HT-29 (cell line): Measurements from ENCODE around the gene OVCH2. TPM values are rescaled to one million over a fixed set of nuclear protein-coding genes. Genes with fewer than 3 reads are reported as not detected.
"Not testable (repeated sequence)": the region's sequence is repeated elsewhere in the genome, so short reads cannot be mapped to it uniquely, and the experiment has no call there.

Experiments used
- DNase-seq: peaks from one replicate; pipeline ENCODE4 v3.0.0-alpha.2; 2015; ENCODE audit warnings: low spot score
- total RNA-seq: library from RNA; depleted of rRNA; stranded (reverse); fragments of >200 nt; shearing (Covaris generic); gene quantifications from 2 replicates; pipeline ENCODE4 v1.2.3, GENCODE V29; 2014; rRNA removed

The OVCH2 gene, protein sequence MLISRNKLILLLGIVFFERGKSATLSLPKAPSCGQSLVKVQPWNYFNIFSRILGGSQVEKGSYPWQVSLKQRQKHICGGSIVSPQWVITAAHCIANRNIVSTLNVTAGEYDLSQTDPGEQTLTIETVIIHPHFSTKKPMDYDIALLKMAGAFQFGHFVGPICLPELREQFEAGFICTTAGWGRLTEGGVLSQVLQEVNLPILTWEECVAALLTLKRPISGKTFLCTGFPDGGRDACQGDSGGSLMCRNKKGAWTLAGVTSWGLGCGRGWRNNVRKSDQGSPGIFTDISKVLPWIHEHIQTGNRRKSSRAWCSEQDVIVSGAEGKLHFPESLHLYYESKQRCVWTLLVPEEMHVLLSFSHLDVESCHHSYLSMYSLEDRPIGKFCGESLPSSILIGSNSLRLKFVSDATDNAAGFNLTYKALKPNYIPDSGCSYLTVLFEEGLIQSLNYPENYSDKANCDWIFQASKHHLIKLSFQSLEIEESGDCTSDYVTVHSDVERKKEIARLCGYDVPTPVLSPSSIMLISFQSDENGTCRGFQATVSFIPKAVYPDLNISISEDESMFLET
- not detected in 2 replicates for total RNA-seq

DNA sequence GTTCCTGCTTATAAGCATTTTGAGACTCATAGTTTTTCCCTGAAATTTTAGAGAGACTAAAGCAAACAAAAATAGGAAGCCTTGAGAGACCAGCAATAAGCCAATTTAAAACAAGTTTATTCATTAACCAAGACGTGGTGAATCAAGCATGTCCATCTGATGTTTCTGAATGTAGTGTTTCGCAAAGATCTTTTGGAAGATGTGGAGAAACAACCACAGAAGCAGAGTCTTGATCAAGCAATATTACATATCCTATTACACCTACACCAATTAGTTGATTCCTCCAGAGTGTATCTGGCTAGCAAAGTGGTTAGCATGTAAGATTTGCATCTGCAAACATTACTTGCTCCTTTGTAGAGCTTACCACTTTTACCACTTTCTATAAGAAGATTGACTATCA is at the start of gene OVCH2:
OVCH2 (minus strand) TSS at position 101 of the 400 bp plus-strand sequence; CDS start at position 18, 83 bp downstream.
- DNase-seq: no peak

DNA sequence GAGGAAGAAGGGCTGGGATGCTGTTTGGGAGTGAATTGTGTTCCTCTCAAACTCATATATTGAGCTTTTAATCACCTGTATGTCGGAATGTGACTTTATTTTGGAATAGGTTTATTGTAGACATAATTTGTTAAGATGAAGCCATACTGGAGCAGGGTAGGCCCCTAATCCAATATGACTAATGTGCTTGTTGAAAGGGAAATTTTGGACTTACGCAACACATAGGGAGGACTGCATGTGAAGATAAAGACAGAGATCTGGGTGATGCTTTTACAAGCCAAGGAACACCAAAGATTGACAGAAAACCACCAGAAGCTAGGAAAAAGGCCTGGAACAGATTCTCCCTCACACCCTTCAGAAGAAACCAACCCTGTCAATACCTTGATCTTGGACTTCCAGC is 43.2 kb upstream of the OVCH2 start:
- DNase-seq: no peak

DNA sequence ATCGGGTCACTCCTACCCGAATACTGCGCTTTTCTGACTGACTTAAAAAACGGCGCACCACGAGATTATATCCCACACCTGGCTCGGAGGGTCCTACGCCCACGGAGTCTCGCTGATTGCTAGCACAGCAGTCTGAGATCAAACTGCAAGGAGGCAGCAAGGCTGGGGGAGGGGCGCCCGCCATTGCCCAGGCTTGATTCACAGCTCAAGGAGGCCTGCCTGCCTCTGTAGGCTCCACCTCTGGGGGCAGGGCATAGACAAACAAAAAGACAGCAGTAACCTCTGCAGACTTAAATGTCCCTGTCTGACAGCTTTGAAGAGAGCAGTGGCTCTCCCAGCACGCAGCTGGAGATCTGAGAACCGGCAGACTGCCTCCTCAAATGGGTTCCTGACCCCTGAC is 28.5 kb upstream of the OVCH2 start:
- not testable (repeated sequence) for DNase-seq

DNA sequence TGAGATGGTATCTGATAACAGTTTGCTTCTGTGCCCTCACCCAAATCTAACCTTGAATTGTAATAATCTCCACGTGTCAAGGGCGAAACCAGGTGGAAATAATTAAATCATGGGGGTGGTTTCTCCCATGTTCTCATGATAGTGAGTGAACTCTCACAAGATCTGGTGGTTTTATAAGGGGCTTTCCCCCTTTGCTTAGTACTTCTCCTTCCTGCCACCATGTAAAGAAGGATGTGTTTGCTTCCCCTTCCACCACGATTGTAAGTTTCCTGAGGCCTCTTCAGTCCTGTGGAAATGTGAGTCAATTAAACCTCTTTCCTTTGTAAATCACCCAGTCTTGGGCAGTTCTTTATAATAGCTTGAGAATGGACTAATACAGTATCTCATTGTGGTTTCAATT is 8.5 kb upstream of the OVCH2 start:
- no peak for DNase-seq

DNA sequence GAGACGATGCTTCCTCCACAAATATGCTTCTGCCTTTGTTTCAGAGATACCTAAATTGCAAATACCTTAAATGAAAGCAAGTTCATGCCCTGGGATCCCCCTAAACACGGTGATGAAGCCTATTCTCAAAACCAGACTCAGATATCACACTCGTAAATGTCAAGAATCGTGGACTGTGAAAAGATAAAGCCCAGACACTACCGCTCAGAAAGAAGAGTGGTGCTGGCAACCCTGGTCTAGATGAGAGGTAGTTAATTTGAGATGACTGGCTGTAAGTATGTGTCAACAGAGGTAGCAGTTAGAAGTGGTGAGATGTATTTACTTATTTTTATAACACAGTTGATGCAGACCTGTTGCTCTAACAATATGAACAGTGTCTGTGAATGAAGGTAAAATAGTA is 2.5 kb downstream of the OVCH2 start:
- DNase-seq: no peak

DNA sequence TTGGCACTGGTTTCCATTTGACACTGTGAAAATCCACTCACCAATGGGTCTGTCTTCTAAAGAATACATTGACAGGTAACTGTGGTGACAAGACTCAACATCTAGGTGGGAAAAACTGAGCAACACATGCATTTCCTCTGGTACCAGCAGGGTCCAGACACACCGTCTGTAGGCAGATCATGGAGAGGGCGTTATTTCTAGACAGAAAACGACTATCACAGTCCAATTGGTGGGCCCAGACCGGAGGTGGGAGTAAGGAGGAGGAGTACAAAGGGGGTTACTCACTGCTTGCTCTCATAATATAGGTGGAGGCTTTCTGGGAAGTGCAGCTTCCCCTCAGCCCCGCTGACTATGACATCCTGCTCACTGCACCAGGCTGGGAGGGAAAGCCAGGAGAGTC is 9.9 kb downstream of the OVCH2 start:
- DNase-seq: no peak

DNA sequence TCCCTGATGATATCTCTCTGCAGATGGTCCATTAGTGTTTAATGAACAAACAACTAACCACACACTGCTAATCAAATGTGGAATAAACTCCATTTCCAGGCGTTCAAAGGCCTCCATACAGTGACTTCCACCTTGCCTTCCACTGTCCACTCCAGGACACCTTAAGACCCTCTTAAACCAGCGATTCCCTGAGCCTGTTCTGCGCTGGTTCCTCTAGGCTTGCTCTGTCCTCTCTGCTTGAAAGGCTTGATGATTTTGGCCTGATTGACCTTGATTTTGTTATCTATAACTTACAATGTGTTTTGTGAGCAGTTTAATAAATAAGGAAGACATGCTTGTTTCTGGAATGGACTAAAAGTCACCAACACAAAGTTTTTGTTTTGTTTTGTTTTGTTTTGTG is 12.0 kb downstream of the OVCH2 start:
- DNase-seq: no peak

DNA sequence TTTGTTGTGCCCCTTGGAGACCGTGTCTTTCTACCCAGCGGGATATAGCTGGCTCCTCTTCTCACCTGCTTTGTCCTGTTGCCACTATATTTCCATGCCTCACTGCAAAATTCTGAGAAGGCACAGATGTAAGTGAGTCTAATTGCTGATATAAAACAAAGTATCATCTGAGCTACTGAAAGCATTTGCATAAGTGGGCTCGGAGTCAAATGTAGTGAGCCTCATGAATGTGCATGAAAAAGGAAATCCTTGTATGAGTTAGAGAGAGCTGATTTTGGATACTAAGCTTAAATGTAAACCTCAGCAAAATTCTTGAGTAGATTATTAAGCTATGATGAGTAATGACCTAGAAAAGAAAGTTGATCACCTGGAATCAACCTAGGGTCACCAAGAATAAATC is 13.9 kb downstream of the OVCH2 start:
- no peak for DNase-seq

DNA sequence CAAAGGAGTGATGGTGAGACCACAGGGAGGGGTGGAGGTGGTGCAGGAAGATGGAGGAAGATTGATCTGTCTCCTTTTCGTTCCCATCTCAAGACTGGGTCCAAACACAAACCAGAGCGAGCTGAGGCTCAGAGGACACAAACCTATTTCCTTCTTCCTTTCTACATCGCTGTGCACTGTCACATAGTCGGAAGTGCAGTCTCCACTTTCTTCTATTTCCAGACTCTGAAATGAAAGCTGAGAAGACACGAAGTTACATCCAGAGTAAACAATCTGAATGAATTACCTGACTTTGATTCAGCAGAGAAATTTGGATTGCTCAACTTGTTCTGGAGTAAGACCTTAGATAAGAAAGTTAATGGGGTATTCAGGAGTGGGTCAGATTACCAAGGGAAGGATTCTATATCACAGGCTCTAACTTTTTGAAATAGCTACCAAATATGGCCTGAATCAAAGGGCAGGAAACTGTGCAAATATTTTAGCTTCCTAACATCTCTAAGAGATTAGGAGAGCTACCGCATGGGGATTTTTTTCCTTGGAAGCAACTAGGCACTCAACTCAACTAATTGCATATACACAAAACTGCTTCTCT is 14.4 kb downstream of the OVCH2 start:
- DNase-seq: no peak

DNA sequence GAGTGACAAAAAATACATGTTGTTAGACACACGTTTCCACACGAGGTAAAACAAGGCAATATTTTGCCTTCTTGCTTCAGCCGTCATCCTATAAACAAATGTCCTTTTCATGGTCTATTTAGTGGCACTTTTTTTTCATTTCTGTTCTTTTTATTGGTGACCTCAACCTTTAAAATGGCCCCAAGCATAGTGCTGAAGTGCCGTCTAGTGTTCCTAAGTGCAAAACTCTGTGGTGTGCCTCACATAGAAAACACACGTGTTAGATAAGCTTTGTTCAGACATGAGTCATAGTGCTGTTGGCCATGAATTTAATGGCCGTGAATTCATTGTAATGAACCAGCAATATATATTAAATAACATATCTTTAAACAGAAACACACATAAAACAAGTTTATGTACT is 15.6 kb downstream of the OVCH2 start:
- no peak for DNase-seq

DNA sequence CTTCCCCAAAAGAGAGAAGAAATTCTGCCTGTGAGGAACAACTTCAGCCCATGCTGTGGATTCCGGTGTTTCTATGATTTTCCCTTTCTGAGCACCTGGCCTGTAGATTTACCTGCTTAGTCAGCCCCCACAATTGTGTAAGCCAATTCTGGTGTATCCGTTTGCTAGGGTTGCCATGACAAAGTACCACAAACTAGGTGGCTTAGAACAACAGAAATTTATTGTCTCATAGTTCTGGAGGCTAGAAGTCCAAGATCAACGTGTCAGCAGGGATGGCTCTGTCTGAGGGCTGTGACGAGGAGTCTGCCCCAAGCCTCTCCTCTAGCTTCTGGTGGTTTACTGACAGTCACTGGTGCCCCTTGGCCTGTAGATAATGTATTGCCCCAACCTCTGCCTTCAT is 17.0 kb downstream of the OVCH2 start:
- DNase-seq: no peak

DNA sequence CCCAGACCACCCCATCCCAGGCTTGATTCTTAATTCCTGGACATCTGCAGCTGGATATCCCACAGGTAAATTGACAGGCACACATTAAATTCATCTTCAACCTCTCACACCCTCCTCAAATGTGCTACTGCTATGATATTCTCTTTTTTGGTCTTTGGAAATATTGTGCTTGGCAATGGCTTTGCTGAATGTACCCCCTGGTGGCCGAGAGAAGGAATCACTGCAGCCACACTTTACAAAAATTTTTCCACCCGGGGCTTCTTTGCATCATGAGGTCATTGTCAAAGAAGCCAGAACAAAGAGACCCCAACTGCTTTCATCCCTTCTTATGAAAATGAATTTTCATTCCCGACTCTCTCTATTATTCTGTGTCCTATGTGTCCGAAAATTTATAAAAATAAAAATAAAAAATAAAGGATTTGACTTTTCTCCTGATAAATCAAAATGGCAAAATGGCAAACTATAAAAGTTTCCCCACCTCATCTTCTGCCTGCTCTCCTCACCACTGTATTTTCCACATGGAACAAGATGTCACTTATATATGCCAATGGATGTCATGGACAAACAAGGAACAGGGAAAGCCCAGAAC is 17.9 kb downstream of the OVCH2 start:
- no peak for DNase-seq

DNA sequence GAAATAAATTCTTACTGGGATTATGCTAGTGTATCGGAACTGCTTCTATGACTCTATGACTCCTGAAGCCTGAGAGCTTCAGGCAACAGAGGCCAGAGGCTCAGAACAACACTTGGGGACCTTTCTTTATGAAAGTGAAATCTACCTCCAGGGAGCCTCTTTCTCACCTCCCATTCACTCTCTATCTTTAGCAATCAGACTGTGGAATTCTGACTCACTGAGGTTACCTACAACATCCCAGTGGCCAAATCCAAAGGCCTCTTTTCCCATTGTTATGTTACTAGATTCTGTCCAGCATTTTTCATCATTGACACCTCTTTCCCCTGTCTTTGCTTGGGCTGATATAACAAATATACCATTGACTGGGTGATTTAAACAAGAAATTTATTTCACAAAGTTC is 18.9 kb downstream of the OVCH2 start:
- no peak for DNase-seq

DNA sequence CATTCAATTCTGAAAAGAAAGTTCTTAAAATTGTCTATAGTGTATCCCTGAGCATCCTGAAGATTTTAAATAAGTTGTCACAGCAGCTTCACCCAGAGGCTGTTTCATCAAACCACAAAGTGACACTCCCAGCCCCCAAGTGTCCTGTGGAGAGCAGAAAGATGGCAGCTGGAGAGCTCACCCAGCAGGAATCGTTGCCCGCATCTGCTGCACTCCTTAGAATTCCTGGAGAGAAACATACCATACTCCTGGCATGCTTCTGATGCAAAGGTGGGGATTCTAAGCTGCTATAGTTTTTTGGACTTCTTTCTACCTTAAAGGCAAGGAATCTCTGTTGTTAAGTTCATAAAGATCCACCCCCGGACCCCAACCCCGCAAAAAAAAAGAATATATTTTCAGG is 19.5 kb downstream of the OVCH2 start:
- DNase-seq: no peak

DNA sequence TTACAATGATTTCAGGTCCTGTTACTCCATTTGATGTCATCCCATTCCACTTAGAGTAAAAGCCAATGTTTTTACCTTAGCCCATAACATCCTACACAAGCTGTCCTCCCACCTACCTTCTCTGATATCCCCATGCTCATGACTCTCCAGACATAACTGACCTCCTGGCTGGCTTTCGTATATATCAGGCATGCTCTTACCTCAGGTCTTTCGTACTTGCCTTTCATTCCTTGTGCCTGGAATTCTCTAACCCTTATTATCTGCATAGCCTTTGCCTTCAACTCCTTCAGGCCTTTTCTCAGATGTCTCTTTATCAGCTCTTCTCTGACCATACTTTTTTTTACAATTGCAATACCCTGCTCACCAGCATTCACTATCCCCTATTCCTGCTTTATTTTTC is 22.7 kb downstream of the OVCH2 start:
- no peak for DNase-seq

DNA sequence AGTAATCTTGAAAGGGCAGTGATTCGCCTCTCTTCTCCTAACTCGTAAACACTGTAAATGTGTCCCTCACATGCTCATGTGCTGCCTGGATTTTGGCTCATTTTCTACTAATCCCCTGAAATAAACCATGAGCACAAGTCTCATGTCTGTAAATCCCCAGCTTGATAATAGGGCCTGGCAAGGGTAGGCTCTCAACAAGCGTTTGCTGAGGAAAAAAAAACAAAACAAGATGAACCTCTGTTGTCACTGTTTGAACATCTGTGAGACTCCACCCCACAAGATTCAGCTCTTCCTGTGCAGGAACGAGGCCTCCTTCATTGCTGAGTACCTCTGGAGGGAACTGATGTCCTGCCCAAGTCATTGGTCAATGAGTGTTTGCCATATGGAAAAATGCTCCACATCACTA is 28.5 kb downstream of the OVCH2 start:
- no peak for DNase-seq

DNA sequence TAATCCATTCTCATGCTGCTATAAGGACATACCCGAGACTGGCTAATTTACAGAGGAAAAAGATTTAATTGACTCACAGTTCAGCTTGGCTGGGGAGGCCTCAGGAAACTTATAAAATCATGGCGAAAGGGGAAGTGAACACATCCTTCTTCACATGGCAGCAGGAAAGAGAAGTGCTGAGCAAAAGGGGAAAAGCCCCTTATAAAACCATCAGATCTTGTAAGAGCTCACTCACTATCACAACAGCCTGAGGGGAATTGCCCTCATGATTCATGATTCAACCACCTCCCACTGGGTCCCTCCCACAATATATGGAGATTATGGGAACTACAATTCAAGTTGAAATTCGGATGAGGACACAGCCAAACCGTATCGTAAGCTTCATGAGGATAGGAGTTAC is 29.2 kb downstream of the OVCH2 start:
- DNase-seq: no peak

DNA sequence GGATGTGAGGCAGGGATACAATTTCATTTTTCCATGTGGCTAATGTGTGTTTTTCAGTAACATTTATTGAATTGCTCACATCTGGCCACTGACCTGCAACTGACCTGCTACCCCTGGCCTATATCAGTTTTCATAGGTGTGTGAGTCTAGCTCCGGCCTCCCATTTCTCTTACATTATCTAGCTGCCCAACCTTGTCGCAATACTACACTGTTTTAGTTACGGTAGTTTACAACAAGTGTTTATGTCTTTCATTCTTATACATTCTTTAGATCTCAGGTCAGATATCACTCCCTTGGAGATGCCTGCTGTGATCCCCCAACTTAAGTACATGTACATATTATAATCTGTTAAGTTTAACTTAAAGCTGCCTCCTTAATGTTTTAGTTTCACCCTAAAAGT is 30.6 kb downstream of the OVCH2 start:
- DNase-seq: no peak

DNA sequence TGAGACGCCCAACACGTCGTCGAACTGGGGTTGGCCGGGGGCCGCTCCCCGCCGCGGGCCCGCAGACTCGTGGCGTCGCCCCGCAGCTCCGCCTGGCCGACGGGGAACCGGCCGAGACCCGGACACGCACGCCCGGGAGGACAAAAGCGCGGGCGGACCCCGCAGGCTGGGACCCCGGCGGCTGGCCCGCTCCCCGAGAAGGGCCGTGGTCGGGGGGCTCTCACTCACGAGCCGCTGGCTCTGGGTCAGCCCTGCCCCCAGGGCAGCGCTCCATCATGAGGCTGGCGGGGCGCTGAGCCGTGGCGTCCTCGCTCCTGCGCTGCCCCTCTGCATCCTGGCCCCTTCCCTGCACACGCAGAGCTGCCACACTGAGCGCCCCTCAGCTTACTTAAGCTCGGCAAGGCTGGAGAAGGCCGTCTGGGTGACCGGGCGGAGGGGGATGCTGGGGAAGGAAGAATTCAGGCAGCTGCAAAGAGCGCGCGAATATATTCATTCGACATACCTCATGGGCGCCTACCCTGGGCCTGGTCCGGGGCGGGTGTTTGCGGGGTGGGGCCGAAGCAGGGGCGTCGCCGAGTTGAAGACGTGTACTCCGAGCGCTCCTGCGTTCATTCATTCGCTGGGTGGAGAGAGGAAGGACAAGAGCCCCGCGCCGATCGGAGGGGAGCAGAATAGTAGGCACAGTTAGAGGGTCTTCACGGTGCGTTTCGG is 32.4 kb downstream of the OVCH2 start:
- no peak for DNase-seq

DNA sequence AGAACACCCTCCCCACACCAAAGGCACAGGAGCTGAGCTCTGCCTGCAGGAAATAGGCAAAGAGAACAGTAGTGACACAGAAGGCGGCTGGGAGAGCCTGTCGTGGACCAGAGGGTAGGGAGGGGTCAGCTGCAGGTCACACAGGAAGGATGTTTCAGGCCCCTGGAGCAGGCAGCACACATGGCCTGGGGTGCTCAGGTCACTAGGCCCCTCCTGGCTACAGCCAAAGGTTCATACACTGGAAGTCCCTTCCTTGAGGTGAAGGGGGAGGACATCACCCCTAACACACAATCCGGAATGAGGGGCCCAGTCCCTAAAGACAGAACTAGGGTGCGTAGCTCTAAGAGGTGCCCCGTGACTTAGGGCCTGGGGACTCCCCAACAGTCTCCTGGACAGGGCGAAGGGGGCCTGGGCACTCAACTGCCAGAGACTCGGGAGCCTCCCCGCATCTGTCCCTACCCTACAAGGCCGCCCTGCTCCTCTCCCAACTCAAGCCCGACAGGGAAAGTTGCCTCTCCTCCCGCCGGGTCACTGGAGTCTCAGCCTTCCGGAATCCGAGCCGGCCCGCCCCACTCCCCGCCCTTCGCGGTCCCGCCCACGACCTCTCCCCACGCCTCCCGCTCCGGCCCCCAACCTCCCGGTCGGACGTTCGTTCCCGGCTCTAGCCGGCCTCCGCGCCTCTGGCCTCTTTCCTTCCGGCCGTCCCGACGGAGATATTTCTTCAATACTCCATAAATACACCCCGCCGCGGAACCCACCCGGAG is 33.1 kb downstream of the OVCH2 start, which contains the start of gene CYB5R2:
CYB5R2 (minus strand) TSS at position 541 of the 764 bp plus-strand sequence. CDS start 675 bp downstream, outside the sequence.
- no peak for DNase-seq
